GM18870 (cell line): Measurements from ENCODE around the gene BATF.
A peak's percentile ranks its signal among the peaks of the same experiment; 100 is the strongest.

Source experiments
- ATAC-seq: cut with Tn5 transposase; IDR thresholded peaks from one replicate; pipeline ENCODE4 v1.9.1; 2021; ENCODE audit warnings: moderate library complexity; ENCODE audit not compliant: unreplicated experiment

The BATF gene

DNA sequence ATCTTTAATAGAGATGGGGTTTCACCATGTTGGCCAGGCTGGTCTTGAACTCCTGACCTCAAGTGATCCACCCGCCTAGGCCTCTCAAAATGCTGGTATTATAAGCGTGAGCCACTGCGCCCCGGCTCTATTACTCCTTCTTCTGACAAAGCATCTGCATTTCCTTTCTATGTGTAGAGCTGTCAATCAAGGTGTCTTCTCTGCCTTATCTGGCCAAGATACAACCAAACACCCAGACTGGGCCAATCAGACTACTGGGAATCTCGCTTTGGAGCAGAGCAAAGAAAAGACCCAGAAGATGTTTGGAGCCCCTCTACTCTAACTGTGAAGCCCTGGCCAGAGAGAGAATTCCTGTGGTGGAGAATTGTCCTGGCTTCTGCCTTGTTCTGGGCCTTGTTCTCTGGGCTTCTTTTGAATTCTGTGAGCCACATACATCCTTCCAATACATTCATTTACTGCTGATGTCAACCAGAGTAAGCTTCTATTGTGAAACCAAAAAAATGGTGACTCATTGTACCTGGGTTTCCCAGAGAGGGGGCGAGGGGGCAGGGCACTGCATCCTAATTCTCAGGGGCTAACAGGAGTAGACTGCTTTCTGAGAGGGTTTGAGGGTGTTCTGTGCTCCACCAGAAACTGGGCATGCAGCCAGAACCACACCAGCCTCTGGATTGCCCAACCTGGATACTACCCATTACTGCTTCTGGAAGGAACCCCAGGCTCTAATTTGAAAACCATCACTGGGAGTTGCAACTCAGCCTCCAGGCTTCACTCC is 37.4 kb downstream of the BATF start:
- ATAC-seq: no peak

DNA sequence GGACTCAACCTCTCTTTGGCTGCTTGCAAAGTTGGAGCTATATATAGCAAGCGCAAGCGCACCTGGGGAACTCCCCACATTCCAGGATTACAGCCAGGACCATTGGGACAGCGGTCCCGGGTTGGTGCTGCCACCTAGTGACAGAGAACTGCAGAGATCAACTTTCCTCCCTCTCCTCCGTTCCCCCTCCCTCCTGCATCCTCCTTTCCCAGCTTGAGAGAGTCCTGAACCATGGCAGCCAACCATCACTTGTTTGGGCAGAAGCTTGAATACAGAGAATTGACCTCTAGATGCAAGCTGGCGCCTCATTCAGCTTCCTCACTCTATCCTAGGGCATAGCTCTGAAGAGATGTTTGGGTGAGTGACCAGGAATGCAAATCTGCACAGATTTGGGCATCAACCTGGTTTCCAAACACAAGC is 38.8 kb downstream of the BATF start:
- ATAC-seq: no peak

DNA sequence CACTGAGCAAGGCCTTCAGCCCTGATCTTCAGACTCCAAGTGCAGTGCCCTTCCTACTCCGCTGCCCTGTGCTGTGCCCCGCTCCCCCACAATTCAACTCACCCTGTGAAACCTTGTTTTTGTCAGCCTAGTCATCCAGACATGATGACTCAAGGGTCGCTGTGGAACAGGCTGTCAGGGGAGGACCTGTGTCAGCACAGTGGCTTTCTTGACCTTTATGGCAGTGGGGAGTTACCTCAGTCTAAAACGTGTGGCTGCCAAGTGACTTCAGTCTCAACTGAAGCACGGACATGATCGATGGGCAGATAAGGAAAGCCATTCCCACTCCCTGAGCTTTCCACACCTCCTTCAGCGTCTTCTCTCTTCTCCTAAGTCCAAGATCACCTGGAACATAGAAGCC is 39.8 kb downstream of the BATF start:
- ATAC-seq: no peak

DNA sequence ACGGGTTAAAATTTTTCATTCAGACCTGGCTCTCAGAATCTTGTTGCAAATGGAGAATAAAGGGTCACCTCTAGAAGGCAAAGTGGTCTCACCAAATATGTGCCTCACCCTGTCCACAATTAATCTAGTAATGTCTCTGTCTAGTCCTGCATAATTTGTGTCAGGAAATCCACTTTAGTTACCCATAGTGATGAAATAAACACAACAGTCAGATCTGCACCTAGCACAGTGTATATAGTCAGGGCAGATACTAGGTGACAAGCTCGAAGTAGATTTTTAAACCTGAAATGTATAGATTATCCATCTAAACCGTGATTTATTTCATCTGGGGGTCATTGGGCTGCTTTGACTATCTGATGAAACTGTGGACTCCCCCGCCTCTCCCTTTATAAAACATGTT is 40.2 kb downstream of the BATF start:
- no peak for ATAC-seq

DNA sequence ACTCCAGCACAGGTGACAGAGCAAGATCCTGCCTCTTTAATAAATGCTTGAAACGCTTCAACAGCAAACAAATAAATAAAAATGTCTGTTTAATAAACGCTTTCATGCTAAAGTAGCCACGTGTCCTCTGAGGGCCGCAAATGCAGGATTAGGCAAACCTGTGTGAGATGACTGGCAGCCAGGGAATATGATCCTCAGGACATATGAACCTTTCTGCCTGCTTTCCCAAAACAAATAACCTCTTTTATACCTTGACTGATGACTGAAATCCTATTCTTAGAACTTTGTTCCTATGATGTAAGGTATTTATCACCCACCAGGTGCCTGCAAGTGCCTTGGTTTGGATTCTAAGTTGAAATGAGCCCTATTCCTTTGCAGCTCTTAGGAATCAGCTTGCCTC is 41.7 kb downstream of the BATF start:
- ATAC-seq: no peak

DNA sequence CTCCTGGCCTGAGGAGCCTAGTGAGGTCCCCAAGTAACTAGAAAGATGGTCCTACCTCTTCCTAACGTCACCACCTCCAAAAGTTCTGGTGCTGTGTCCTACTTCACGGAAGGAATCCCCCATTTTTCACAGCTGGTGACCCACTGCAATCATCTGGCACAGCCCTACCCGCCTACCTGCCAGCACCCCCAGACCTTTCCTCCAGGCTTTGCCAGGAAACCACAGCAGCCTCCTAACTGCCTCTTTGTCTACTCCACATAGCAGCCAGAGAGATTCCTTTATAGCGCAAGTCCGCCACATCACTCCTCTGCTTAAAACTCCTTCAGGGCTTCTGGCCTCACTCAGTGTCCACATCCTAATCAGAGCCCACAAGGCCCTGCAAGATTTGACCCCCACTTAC is 42.8 kb downstream of the BATF start:
- ATAC-seq: no peak

DNA sequence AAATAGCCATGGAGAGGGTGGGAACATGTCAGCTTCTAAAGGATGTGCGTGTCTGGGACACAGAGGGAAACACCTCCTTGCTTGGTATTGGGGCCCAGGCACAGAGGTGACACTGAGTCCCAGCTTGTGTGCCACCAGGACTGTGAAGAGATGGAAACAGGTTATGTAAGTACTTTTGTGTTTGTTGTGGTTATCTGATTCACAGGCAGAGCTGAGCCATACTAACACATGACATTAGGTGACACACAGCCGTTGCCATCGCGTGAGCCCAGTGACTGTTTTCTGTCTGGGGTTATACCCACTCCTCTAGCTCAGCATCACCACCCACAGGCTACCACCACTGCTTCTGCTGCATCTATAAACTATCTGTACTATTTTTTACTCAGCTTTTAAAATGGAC is 44.1 kb downstream of the BATF start:
- no peak for ATAC-seq

DNA sequence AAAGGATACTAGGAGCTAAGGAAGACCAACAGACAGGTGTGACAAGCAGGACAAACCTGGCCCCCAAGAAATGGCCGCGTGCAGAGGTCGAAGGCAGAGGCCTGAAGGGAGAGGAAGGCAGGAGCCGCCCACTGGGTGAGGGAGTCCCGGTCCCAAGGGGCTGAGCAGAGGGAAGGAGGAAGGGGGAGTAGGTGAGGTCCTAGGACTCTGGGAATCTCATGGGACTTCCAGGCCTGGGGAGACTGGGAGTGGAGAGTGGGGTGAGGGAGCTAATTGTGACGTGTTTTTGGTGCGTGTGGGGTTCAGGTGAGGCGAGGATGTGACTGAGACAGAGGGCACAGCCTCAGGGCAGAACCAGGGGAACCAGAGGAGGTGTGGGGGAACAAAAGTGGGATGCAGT is 44.5 kb downstream of the BATF start:
- no peak for ATAC-seq

DNA sequence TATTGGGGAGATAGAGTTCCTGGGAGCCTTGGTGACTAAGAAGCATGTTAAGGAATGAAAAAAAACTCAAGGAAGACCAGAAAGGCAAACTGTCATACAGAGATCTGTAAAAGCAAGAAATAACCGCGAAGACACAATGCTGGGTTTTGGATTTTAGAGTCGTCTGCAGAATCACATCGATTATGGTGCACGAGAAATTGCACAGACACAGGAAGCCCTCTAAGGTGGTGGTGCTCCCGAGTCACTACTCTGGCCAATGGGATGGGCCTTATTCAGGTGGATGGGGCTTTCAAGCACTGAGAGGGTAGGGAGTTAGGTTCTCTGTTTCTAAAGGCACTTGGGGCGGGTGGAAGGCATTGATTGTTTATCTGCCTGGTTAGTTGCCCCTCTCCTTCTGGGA is 45.9 kb downstream of the BATF start:
- no peak for ATAC-seq

DNA sequence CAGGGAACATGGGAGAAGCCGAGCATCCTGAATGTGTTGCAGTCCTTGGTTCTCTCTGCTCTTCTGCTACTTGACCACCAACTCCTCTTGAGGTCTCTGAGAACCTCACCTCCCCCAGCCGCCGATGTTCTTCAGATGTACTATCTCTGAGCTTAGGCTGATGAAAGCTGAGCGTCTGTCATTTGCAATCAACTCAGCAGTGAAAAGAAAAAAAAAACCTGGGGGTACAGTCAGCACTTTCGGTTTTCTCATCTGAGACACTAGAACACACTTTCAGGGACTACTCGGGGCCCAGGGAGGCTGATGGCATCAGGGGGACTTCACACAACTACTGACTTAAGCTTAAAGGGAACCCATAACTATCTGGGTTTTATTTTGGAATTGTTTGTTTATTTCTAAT is 46.5 kb downstream of the BATF start:
- no peak for ATAC-seq

DNA sequence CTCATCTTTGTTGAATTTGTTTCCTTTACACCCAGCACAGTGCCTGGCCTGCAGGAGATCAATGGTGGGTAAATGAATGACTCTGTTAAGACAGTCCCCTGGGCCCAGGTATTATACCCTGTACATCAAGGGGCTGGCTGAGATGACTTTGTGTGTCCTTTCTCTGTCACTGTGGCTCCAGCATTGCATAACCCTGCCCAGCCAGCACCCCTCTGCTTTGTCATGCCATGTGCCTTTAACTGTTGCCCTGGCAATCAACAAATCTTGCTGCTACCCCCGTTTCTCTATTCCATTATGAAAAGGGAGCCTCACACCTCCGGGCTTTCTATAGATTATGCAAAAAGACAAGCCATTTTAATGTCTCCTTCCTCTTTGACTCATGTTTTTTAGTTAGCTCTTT is 48.5 kb downstream of the BATF start:
- no peak for ATAC-seq

DNA sequence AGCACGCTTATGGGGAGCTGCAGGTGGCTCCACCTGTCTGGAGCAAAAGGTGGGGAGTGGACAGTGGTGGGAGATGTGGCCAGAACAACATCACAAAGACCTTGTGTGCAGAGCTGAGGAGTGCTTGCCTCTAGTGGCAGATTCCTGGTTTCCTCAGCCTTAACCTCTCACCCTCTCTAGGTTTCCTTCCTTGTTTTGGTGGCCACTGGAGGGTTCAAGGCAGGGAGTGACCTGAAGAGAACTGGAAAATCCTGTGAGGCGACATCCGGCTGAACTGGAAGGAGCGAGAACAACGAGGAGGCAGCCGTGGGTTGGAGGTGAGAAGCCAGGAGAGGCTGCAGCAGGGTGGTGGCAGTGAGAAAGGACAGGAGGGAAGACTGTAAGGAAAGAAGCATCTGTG is 49.8 kb downstream of the BATF start:
- ATAC-seq: no peak

DNA sequence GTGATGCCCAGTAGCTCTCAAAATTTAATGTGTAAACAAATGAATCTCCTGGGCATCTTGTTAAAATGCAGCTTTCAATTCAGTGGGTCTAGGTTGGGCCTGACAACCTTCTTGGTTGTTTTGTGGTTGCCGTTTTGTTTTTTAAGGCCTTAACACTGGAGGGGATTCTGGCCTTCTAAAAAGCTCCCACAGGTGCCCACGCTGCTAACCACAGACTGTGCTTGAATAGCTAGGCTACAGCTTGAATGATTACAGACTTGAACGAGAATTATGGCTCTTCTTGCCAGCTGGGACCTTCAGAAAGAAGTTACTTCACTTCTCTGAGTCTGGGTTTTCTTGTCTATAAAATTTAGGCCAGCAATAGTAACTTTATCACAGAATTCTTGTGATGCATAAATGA is 54.8 kb downstream of the BATF start:
- no peak for ATAC-seq

DNA sequence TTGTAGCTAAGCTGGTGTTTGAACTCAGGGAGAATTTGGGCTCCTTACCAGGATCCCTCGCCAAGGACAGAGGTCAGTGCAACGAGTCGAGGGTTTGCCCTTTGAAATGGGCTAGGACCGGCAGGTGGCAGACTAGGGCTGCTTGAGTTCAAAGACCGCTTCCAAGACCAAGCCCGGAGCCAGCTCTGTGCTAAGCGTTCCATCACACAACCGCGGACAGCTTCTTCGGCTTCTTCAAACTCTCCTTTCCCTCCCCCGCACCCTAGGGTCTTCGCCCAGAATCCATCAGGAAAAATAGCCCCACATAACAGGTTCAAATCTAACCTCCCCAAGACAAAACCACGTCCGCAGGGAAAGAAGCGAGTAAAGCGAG is 55.4 kb downstream of the BATF start:
- ATAC-seq: peak; percentile 66

DNA sequence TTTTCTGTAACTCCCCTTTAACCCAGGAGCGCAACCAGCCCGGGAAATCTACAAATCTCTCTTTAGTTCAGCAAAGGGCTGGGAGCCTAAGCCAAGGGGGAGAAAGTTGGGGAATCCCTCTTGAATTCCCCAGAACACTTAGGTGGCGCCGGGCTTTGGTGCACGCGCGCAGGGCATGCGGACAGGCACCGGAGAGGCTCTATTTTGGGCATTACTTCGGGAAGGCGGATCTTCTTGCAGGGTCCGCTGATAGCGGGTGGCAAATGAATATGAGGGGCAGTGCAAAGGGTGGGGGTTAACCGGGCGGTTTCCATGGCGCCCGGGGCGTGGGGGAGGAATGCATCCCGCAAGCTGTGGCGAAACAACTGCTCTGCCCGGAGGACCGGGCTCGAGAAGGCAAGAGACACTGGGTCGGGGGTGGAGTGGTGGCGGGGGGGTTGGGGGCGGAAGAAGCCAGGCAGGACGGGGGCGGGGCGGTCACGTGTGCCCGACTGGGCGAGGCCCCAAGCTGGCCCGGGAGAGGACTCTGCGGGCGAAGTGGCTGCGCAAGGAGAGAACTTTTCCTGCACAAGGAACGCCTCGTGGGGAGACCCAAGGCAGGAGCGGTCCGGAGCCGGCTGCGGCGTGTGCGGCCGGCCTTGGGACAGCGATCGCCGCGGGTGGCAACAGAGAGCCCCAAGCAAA is 56.0 kb downstream of the BATF start, which contains the start of gene FLVCR2:
Gene FLVCR2 (plus strand): TSS at position 519 of the 684 bp plus-strand sequence. CDS start 353 bp downstream, outside the sequence.
- peak; percentile 38 for ATAC-seq

DNA sequence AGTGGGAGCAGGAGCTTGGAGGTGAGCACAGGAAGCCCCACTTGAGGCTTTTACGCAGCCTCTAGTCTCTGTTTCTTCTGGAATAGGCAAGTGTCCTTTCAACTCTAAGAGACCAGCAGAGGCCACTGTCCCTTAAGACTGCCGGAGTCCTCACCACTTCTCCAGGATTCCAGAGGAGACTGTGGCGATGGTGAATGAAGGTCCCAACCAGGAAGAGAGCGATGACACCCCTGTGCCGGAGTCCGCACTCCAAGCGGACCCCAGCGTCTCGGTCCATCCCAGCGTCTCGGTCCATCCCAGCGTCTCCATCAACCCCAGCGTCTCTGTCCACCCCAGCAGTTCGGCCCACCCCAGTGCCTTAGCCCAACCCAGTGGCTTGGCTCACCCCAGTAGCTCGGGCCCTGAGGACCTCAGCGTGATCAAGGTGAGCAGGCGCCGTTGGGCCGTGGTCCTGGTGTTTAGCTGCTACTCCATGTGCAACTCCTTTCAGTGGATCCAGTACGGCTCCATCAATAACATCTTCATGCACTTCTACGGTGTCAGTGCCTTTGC is 56.6 kb downstream of the BATF start:
- no peak for ATAC-seq

DNA sequence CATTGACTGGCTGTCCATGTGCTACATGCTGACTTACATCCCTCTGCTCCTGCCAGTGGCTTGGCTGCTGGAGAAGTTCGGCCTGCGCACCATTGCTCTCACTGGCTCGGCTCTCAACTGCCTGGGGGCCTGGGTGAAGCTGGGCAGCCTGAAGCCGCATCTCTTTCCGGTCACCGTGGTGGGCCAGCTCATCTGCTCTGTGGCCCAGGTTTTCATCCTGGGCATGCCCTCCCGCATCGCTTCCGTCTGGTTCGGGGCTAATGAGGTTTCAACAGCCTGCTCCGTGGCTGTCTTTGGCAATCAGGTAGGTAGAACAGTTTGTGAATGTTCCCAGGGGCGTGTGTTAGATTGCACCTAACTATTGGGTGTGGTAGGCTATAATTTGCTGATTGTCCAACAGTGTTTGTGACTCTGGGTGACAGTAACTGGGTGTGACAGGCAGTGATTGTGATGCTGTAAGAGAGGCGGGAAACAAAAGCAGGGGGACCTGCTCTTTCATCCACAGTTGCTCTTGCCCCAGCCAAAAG is 57.1 kb downstream of the BATF start:
- ATAC-seq: no peak

DNA sequence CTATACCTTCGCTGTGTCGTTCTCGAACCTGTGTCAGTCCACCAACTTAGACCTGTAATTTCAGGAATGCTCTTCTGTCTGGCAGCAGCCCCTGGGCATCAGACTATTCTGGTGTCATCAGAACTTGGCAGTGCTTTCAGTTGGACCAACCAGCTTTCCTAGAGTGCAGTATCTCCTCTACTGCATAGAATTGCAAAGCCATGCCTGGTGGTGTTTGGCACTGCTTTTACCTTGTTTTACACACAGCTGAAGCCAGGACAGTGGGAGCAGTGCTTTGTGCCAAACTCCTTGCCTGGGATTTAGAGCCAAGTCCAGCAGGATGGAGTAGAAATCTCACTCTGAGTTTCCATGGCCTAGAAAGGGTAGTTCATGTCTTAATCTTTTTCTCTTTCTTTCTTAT is 57.6 kb downstream of the BATF start:
- ATAC-seq: no peak

DNA sequence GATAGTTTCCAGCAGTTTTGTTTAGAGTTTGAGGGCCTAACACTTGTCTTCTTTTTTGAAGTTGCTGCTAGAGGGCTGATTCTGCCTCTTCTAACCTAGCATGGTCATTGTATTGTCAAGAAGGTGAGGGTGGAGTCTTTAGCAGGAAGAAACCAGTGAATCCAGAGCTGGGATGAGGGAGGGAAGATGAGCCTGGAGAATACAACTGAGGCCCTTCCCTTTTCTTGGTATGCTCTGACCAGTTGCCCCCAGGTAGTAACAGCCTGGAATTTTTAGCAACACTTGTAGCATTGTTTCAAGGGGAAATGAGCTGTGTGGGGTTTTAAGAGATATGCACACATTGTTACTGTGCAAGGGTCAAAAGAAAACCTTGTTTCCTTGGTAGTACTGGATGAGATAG is 65.1 kb downstream of the BATF start:
- no peak for ATAC-seq

DNA sequence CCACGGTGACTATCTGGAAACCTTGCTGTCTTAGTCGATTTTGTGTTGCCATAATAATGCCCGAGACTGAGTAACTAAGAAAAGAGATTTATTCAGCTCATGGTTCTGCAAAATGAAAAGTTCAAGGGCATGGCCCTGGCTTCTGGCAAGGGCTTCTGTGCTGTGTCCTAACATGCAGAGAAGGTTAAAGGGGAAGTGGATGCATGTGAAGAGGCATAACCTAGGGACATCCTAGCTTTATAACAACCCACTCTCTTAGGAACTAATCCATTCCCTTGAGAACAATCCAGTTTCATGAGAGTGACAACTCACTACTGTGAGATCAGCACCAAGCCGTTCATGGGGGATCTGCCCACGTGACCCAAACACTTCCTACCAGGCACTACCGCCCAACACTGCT is 67.7 kb downstream of the BATF start:
- ATAC-seq: no peak

DNA sequence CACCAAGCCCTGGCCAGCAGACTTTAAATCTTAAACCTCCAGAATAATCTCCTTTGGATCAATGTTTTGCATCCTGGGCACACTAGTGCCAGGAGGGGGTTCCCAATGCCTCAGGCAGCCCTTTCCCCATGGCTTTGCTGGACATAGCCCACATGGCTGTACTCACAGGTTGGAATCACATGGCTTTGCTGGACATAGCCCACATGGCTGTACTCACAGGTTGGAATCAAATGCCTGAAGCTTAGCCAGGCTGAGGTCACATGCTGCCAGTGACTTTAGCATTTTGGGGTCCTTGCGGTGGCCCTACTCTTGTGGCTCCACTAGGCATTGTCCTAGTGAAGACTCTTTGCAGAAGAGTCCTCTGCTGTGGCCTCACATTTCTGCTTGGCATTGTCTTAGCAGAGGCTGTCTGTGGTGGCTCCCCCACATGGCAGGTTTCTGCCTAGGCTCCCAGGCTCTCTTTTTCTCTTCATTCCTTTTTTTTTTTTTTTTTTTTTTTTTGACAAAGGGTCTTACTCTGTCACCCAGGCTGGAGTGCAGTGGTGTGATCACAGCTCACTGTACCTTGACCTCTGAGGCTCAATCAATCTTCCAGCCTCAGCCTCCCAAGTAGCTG is 69.2 kb downstream of the BATF start:
- no peak for ATAC-seq
